Transverse colon (tissue), 3 donors: ENCODE results near the gene ERI2.

Experiments used
- CTCF ChIP-seq, 5 experiments: fragments of 200-600 bp in 3 of 5; fragments of 450-650 bp in 2 of 5; sonication (generic) in 3 of 5; IDR thresholded peaks; 1 replicate in 2 of 5; 2 replicates in 3 of 5; pipeline ENCODE4 v1.5.1; 2016 to 2017; ENCODE audit warnings: antibody characterized with exemption in 5 of 5, inconsistent platforms in 3 of 5, mild to moderate bottlenecking in 2 of 5, moderate library complexity in 1 of 5
- EP300 ChIP-seq: sonication (generic); formaldehyde crosslinking; IDR thresholded peaks from one replicate; pipeline ENCODE4 v1.6.1; 2017; ENCODE audit warnings: antibody characterized with exemption, low read depth

GRCh38 chr16:20854963-20855362 is 48.7 kb upstream of the ERI2 start:
- TF ChIP-seq CTCF (IDR thresholded peaks at IDR 0.05) (no peak), EP300 (no peak)
